BE2C (cell line): ENCODE results near the gene STX18.

Experiments used
- DNase-seq: peaks from one replicate; pipeline ENCODE4 v3.0.0-alpha.2; 2020
- H3K27me3 ChIP-seq: fragments of 250-450 bp; sonication (Bioruptor Pico); 2 replicates; pipeline ENCODE4 v1.5.1; 2020; ENCODE audit warnings: mild to moderate bottlenecking
- H3K36me3 ChIP-seq: fragments of 250-450 bp; sonication (Bioruptor Pico); 2 replicates; pipeline ENCODE4 v1.5.1; 2020; ENCODE audit warnings: mild to moderate bottlenecking
- H3K4me1 ChIP-seq: fragments of 250-450 bp; sonication (Bioruptor Pico); 2 replicates; pipeline ENCODE4 v1.5.1; 2020
- H3K4me3 ChIP-seq: 2 replicates; pipeline ENCODE4 v1.5.1; 2011; ENCODE audit warnings: low read depth, low read length
- H3K9me3 ChIP-seq: fragments of 250-450 bp; sonication (Bioruptor Pico); 2 replicates; pipeline ENCODE4 v1.5.1; 2020
- CTCF ChIP-seq: IDR thresholded peaks from 2 replicates; pipeline ENCODE4 v1.5.1; 2012; ENCODE audit warnings: mild to moderate bottlenecking, low read depth, low read length

Gene STX18

GRCh38 chr4:4432341-4433125, 109.3 kb downstream of the STX18 start:
- no peaks in the 10 kb centered on the region for H3K9me3 ChIP-seq
- no peak overlapping the region for H3K4me3 ChIP-seq
- TF ChIP-seq CTCF = no peak
- peaks cover 7% of the 10 kb centered on the region for H3K36me3 ChIP-seq
- H3K27me3 ChIP-seq = no peaks in the 10 kb centered on the region
- peaks cover 3% of the 10 kb centered on the region; the same call in 1 of the 2 replicates for H3K4me1 ChIP-seq
- no peak for DNase-seq

DNA sequence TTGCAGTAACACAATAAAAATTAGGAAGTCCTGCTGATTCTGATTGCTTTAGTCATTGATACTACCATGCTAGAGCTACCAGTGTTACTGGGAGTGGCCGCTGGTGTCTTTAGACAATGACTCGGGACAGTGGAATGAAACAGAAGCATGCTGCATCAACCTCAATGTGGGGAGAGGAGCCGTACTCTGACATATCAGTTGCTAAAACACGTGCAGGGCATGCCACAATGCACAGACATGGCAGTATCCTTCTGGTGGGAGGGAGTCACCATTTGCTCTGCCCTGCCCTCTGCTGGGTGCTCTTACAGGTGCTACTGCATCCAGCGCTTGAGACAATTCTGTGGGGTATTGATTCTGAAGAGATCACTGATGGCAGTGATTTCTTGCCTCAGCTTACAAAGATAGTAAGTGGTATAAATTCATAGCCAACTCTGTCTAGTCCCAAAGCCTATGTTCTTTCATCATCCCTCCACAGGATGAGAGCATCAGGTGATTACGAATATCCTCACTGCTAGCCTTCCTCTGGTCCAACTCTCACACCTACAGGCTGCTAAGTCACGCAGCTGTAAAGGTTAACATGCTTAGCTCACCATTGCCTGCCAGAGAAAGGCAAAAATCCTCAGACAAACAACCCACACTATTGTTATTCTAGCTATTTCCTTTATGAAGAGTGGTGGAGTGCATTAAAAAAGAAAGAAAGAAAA, 111.2 kb downstream of the STX18 start:
- H3K4me1 ChIP-seq = peaks cover 8% of the 10 kb centered on the region
- H3K36me3 ChIP-seq = peaks cover 3% of the 10 kb centered on the region; the same call in 1 of the 2 replicates
- H3K9me3 ChIP-seq = no peaks in the 10 kb centered on the region
- no peaks in the 10 kb centered on the region for H3K27me3 ChIP-seq
- peak; percentile 96 for TF ChIP-seq CTCF
- no peak overlapping the region for H3K4me3 ChIP-seq
- DNase-seq = peak; percentile 86

GRCh38 chr4:4428966-4429875, 112.6 kb downstream of the STX18 start:
- no peak for TF ChIP-seq CTCF
- Histone ChIP-seq H3K9me3 (no peaks in the 10 kb centered on the region), H3K4me1 (peaks cover 8% of the 10 kb centered on the region), H3K36me3 (peaks cover 8% of the 10 kb centered on the region), H3K27me3 (no peaks in the 10 kb centered on the region), H3K4me3 (no peak overlapping the region)
- DNase-seq = no peak

DNA sequence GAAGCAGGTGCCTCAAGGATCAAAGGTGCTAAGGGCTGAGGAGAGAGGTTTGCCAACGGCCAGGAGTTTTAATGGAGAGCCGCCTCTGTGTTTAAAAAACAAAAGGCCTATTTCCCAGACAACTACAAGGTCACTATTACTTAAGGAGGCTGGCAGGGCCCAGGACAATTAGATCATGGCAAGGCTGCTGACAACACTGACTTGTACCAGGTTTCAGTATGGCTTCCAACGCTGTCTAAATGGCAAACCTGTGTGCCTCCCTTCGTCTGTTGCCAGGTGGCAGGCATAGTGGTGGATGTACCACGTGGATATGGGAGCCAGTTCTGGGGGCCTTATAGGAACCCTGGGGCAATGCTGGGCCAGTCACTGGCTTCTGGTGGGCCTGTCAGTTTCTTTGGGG, 114.0 kb downstream of the STX18 start:
- Histone ChIP-seq H3K4me1 (peaks cover 17% of the 10 kb centered on the region), H3K4me3 (no peak overlapping the region), H3K36me3 (peaks cover 10% of the 10 kb centered on the region), H3K9me3 (no peaks in the 10 kb centered on the region), H3K27me3 (no peaks in the 10 kb centered on the region)
- DNase-seq = no peak
- TF ChIP-seq CTCF = no peak

DNA sequence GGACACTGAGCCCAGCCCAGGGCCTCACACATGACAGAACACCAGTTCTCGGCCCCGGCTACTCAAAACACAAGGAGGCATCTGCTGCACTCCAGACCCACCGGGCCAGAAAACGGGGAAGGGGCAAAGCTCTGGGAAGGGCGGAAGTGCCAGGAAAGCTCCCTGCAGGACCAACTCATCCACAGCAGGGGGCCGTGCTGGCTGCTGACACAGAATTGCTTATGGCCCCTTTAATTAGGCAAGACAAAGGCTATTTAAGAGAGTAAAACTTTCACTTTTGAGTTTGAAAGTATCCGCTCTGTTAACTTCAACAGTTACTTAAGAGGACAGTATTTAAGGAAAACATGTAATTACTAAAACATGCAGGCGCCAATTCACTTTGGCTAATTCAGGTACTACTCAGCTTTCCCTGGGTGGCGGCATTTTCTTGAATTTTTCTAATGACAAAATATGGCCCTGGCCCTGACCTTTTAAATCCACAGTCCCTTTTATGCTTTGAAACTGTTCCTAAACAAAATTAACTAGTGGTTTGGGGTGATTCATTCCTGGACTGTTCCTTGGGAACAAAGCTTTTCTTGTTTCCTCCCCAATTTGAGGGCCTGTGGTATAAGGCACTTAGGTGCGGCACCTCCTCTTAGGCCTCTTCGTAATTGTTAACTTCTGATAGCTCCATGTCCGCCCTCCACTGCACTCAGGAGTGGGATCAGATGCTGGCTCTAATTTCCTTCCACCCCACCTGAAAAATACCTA, 114.6 kb downstream of the STX18 start:
- H3K36me3 ChIP-seq = peaks cover 10% of the 10 kb centered on the region
- peak; percentile 27; the same call in 1 of the 2 replicates for TF ChIP-seq CTCF
- H3K9me3 ChIP-seq = no peaks in the 10 kb centered on the region
- peaks cover 17% of the 10 kb centered on the region for H3K4me1 ChIP-seq
- no peaks in the 10 kb centered on the region for H3K27me3 ChIP-seq
- H3K4me3 ChIP-seq = no peak overlapping the region
- DNase-seq = no peak
